SK-N-SH (cell line): ENCODE measurements around the gene CKB. TPM values are rescaled to one million over a fixed set of nuclear protein-coding genes. Genes with fewer than 3 reads are reported as not detected.

Source experiments
- CTCF ChIA-PET: fragments of 300-600, 350-600 bp; formaldehyde crosslinking; extraction: SDS; loops from one replicate; lab custom pipeline; 2021; lab: Yijun Ruan, JAX
- POLR2A ChIA-PET: fragments of 350-600 bp; sonication (Branson Sonifier 250); formaldehyde crosslinking; extraction: SDS; loops from one replicate; lab custom pipeline; 2020; ENCODE audit warnings: antibody characterized with exemption, inconsistent platforms; lab: Yijun Ruan, JAX
- DNase-seq: peaks from one replicate; pipeline ENCODE4 v3.0.0; 2012
- H2AFZ ChIP-seq: fragments of 200-600 bp; sonication (generic); 2 replicates; pipeline ENCODE4 v1.8.1; 2016; ENCODE audit warnings: antibody characterized with exemption, mild to moderate bottlenecking, low read depth
- H3F3A ChIP-seq: fragments of 200-600 bp; sonication (generic); replicated peaks from 2 replicates; pipeline ENCODE3; 2016; ENCODE audit warnings: antibody characterized with exemption, mild to moderate bottlenecking; ENCODE audit not compliant: insufficient read depth
- H3K27ac ChIP-seq, 2 experiments: fragments of 200-500 bp in 1 of 2; fragments of 200-600 bp in 1 of 2; sonication (Bioruptor generic) in 1 of 2; sonication (generic), shearing (Covaris generic) in 1 of 2; 2 replicates each; pipeline versions ENCODE4 v1.5.1 to v1.6.1; 2014 to 2016; ENCODE audit warnings: low read depth in 2 of 2, inconsistent platforms in 1 of 2, low read length in 1 of 2, mild to moderate bottlenecking in 1 of 2, mixed read lengths in 1 of 2
- H3K27me3 ChIP-seq: fragments of 200-600 bp; sonication (generic), shearing (Covaris generic); 2 replicates; pipeline ENCODE4 v1.6.1; 2016; ENCODE audit warnings: mixed run types; ENCODE audit not compliant: insufficient read depth
- H3K36me3 ChIP-seq, 2 experiments: fragments of 200-500 bp in 1 of 2; fragments of 200-600 bp in 1 of 2; sonication (Bioruptor generic) in 1 of 2; sonication (generic) in 1 of 2; replicated peaks in 1 of 2; 2 replicates each; pipeline versions ENCODE3 to v1.5.1; 2014 to 2016; ENCODE audit warnings: low read length in 1 of 2, mild to moderate bottlenecking in 1 of 2; ENCODE audit not compliant: insufficient read depth in 2 of 2, control insufficient read depth in 1 of 2
- H3K4me1 ChIP-seq, 2 experiments: fragments of 200-500 bp in 1 of 2; fragments of 200-600 bp in 1 of 2; sonication (Bioruptor generic) in 1 of 2; sonication (generic), shearing (Covaris generic) in 1 of 2; 2 replicates each; pipeline versions ENCODE4 v1.5.1 to v1.6.1; 2014 to 2016; ENCODE audit warnings: low read depth in 1 of 2, low read length in 1 of 2, mixed run types in 1 of 2; ENCODE audit not compliant: insufficient read depth in 2 of 2, control insufficient read depth in 1 of 2
- H3K4me2 ChIP-seq: fragments of 200-600 bp; sonication (generic), shearing (Covaris generic); 2 replicates; pipeline ENCODE4 v1.6.1; 2017; ENCODE audit warnings: mixed run types
- H3K4me3 ChIP-seq, 2 experiments: fragments of 200-500 bp in 1 of 2; fragments of 200-600 bp in 1 of 2; sonication (Bioruptor generic) in 1 of 2; sonication (generic), shearing (Covaris generic) in 1 of 2; 2 replicates each; pipeline versions ENCODE4 v1.5.1 to v1.8.1; 2014 to 2016; ENCODE audit warnings: low read depth in 2 of 2, inconsistent platforms in 1 of 2, low read length in 1 of 2, mild to moderate bottlenecking in 1 of 2, mixed read lengths in 1 of 2, moderate library complexity in 1 of 2
- H3K79me2 ChIP-seq: fragments of 200-600 bp; sonication (generic); 2 replicates; pipeline ENCODE4 v1.8.1; 2017; ENCODE audit warnings: mild to moderate bottlenecking; ENCODE audit not compliant: insufficient read depth
- H3K9ac ChIP-seq: fragments of 200-600 bp; sonication (generic); 2 replicates; pipeline ENCODE4 v1.6.1; 2017; ENCODE audit warnings: mixed run types
- H3K9me2 ChIP-seq: fragments of 200-600 bp; sonication (generic); 2 replicates; pipeline ENCODE4 v1.6.1; 2017; ENCODE audit warnings: mixed run types
- H3K9me3 ChIP-seq: fragments of 200-600 bp; sonication (generic); 2 replicates; pipeline ENCODE4 v1.6.1; 2017; ENCODE audit warnings: mixed run types, mild to moderate bottlenecking, moderate library complexity
- H4K20me1 ChIP-seq: fragments of 200-600 bp; sonication (generic); 2 replicates; pipeline ENCODE4 v1.6.1; 2017; ENCODE audit warnings: mild to moderate bottlenecking, mixed run types; ENCODE audit not compliant: insufficient read depth
- CTCF ChIP-seq: fragments of 200-600 bp; sonication (generic); IDR thresholded peaks from 2 replicates; pipeline ENCODE4 v1.6.1; 2017; ENCODE audit warnings: antibody characterized with exemption, mild to moderate bottlenecking, moderate library complexity
- ELF1 ChIP-seq: IDR thresholded peaks from 2 replicates; pipeline ENCODE4 v1.4.0; 2012
- EZH2phosphoT487 ChIP-seq: fragments of 200-600 bp; sonication (generic); IDR thresholded peaks from 2 replicates; pipeline ENCODE4 v1.6.1; 2017; ENCODE audit warnings: low read depth, mixed run types, mild to moderate bottlenecking, antibody characterized with exemption, moderate library complexity, borderline replicate concordance
- MEF2A ChIP-seq: IDR thresholded peaks from 2 replicates; pipeline ENCODE4 v1.4.0; 2012; ENCODE audit warnings: low read depth, borderline replicate concordance
- NFIC ChIP-seq: IDR thresholded peaks from 2 replicates; pipeline ENCODE4 v1.4.0; 2012; ENCODE audit warnings: borderline replicate concordance
- NRF1 ChIP-seq: IDR thresholded peaks from 2 replicates; pipeline ENCODE4 v1.6.1; 2012; ENCODE audit warnings: low read depth, mild to moderate bottlenecking, low read length
- RCOR1 ChIP-seq: fragments of 150-350 bp; IDR thresholded peaks from 2 replicates; pipeline ENCODE4 v1.6.1; 2017; ENCODE audit warnings: antibody characterized with exemption, low read length
- RFX5 ChIP-seq: IDR thresholded peaks from 2 replicates; pipeline ENCODE4 v1.6.1; 2012; ENCODE audit warnings: mild to moderate bottlenecking, improper control_type of control experiment, low read length
- SIN3A ChIP-seq: IDR thresholded peaks from 2 replicates; pipeline ENCODE4 v1.6.1; 2012; ENCODE audit warnings: low read depth, mild to moderate bottlenecking, low read length, moderate library complexity, borderline replicate concordance
- SMC3 ChIP-seq: IDR thresholded peaks from 2 replicates; pipeline ENCODE4 v1.6.1; 2012; ENCODE audit warnings: low read depth, low read length, improper control_type of control experiment
- TAF1 ChIP-seq: IDR thresholded peaks from 2 replicates; pipeline ENCODE4 v1.6.1; 2012; ENCODE audit warnings: low read depth, mild to moderate bottlenecking, low read length, moderate library complexity, borderline replicate concordance
- WGBS: methylation state at CpG from one replicate; pipeline ENCODE4 v1.1.6; 2017; ENCODE audit warnings: low lambda C conversion rate; 5-methylcytosine and 5-hydroxymethylcytosine counted together
- polyA plus RNA-seq, 3 experiments: library from polyadenylated mRNA; depleted of rRNA; stranded (reverse); fragments of >200 nt; gene quantifications; 2 replicates each; pipeline ENCODE4 v1.2.3, GENCODE V29; 2012
- TF ChIP-seq, protein P1 (sequence below): fragments of 150-350 bp; IDR thresholded peaks from 2 replicates; pipeline ENCODE4 v1.6.1; 2017; ENCODE audit warnings: antibody characterized with exemption, low read length, low read depth, borderline replicate concordance

Gene CKB
- polyA plus RNA-seq, 1 of the 3 experiments (the other 2 are of a cell fraction) = 53.0 TPM

- POLR2A ChIA-PET = no interaction called here
Observed at GRCh38 chr14:103504991-103505565, 17.6 kb downstream of the CKB start.

DNA sequence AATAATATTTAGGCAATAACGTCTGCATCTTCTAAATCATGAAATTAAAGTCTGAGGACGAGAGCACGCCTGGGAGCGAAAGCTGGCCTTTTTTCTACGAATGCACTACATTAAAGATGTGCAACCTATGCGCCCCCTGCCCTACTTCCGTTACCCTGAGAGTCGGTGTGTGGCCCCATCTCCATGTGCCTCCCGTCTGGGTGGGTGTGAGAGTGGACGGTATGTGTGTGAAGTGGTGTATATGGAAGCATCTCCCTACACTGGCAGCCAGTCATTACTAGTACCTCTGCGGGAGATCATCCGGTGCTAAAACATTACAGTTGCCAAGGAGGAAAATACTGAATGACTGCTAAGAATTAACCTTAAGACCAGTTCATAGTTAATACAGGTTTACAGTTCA is 19.3 kb downstream of the CKB start:
- POLR2A ChIA-PET = no interaction called here
- H3K27me3 ChIP-seq = no peaks in the 10 kb centered on the region
- no peak overlapping the region for H3K27ac ChIP-seq
- no peaks in the 10 kb centered on the region for H3K9me3 ChIP-seq
- peaks cover 0 to 6% of the 10 kb centered on the region in 2 experiments; a peak in 1 of 4 replicates for H3K4me1 ChIP-seq
- DNase-seq = no peak
- TF ChIP-seq SIN3A (no peak), EZH2phosphoT487 (no peak), NRF1 (no peak), RFX5 (no peak), TAF1 (no peak), ELF1 (no peak), SMC3 (no peak), NFIC (no peak), MEF2A (no peak)
- TF ChIP-seq, protein P1, sequence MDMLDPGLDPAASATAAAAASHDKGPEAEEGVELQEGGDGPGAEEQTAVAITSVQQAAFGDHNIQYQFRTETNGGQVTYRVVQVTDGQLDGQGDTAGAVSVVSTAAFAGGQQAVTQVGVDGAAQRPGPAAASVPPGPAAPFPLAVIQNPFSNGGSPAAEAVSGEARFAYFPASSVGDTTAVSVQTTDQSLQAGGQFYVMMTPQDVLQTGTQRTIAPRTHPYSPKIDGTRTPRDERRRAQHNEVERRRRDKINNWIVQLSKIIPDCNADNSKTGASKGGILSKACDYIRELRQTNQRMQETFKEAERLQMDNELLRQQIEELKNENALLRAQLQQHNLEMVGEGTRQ = no peak
- TF ChIP-seq, all 33 proteins: peak for 0
- Histone ChIP-seq H4K20me1 (no peaks in the 10 kb centered on the region), H2AFZ (no peak overlapping the region), H3K36me3 (peaks cover 46 to 62% of the 10 kb centered on the region in 2 experiments), H3K79me2 (peaks cover 12% of the 10 kb centered on the region; the same call in 1 of the 2 replicates), H3F3A (peaks cover 6% of the 10 kb centered on the region), H3K9me2 (no peaks in the 10 kb centered on the region), H3K4me2 (no peak overlapping the region), H3K4me3 (no peak overlapping the region), H3K9ac (no peak overlapping the region)
- CTCF ChIA-PET = interaction anchor here (8.6 to 9.3 kb wide), 2 partner anchors 14 to 46 kb away, joined by 69 to 120 read pairs; no protein-coding TSS in a partner anchor
- 97% methylated on average over 12 of the region's 12 CpGs for WGBS

More at GRCh38 chr14:103504991-103505565, 17.6 kb downstream of the CKB start:
- no peak overlapping the region for H3K9ac ChIP-seq
- H3K4me2 ChIP-seq = no peak overlapping the region
- H3F3A ChIP-seq = no peaks in the 10 kb centered on the region
- 93% methylated on average over 5 of the region's 8 CpGs for WGBS
- DNase-seq = no peak
- no peaks in the 10 kb centered on the region for H3K9me2 ChIP-seq
- H3K4me3 ChIP-seq = no peak overlapping the region
- H2AFZ ChIP-seq = no peak overlapping the region
- peaks cover 12% of the 10 kb centered on the region; the same call in 1 of the 2 replicates for H3K79me2 ChIP-seq
- peaks cover 0 to 6% of the 10 kb centered on the region in 2 experiments; a peak in 1 of 4 replicates for H3K4me1 ChIP-seq
- CTCF ChIA-PET = interaction anchor here (0.5 to 9.3 kb wide), 4 partner anchors 12 to 193 kb away, joined by 3 to 120 read pairs (median 36); partner anchors contain the start of gene CKB
- no peaks in the 10 kb centered on the region for H4K20me1 ChIP-seq
- no peak overlapping the region for H3K27ac ChIP-seq
- peaks cover 46 to 63% of the 10 kb centered on the region in 2 experiments for H3K36me3 ChIP-seq
- TF ChIP-seq RCOR1 (no peak), CTCF (peak; percentile 9; the same call in 1 of the 2 replicates)
- H3K27me3 ChIP-seq = no peaks in the 10 kb centered on the region
- no peaks in the 10 kb centered on the region for H3K9me3 ChIP-seq
